GM12878 (cell line): ENCODE measurements around the gene ENOX1.

Source experiments
- ATF7 ChIP-seq: fragments of 450-650 bp; IDR thresholded peaks from 2 replicates; pipeline ENCODE4 v1.6.1; 2016; ENCODE audit warnings: low read depth, mild to moderate bottlenecking
- CEBPB ChIP-seq, 2 experiments: fragments of 150-350 bp in 1 of 2; IDR thresholded peaks; 2 replicates each; pipeline ENCODE4 v1.6.1; 2012 to 2014; ENCODE audit warnings: low read depth in 2 of 2, low read length in 2 of 2, borderline replicate concordance in 1 of 2, inconsistent platforms in 1 of 2
- CTCF ChIP-seq, 3 experiments: IDR thresholded peaks in 2 of 3; conservative IDR thresholded peaks in 1 of 3; 2 replicates each; pipeline ENCODE4 v1.5.1; 2011; ENCODE audit warnings: low read depth in 3 of 3, low read length in 3 of 3, mild to moderate bottlenecking in 3 of 3, control low read depth in 2 of 3, moderate library complexity in 2 of 3, inconsistent platforms in 1 of 3, mixed read lengths in 1 of 3; ENCODE audit not compliant: control insufficient read depth in 2 of 3, insufficient read depth in 1 of 3; ENCODE audit errors: extremely low read depth in 1 of 3
- FOXM1 ChIP-seq: IDR thresholded peaks from 2 replicates; pipeline ENCODE4 v1.6.1; 2012; ENCODE audit warnings: low read depth, mild to moderate bottlenecking, inconsistent platforms, low read length, moderate library complexity
- POLR2A ChIP-seq: IDR thresholded peaks from 2 replicates; pipeline ENCODE4 v1.6.1; 2011; ENCODE audit warnings: low read depth, mild to moderate bottlenecking, low read length
- POLR2AphosphoS5 ChIP-seq: IDR thresholded peaks from 2 replicates; pipeline ENCODE4 v1.6.1; 2011; ENCODE audit warnings: mild to moderate bottlenecking, low read length, inconsistent platforms
- REST ChIP-seq: IDR thresholded peaks from 2 replicates; pipeline ENCODE4 v1.6.1; 2012; ENCODE audit warnings: mild to moderate bottlenecking, low read depth, low read length
- TARDBP ChIP-seq: IDR thresholded peaks from 2 replicates; pipeline ENCODE4 v1.6.1; 2016; ENCODE audit warnings: borderline replicate concordance

GRCh38 chr13:43316281-43316680 is 470.5 kb downstream of the ENOX1 start:
- TF ChIP-seq POLR2AphosphoS5 (no peak), POLR2A (no peak), REST (no peak), CTCF (IDR thresholded peaks at IDR 0.05 in 2 of 3, conservative IDR thresholded peaks at IDR 0.05 in 1 of 3; ENCODE audit: control insufficient read depth in 2 of 3, extremely low read depth in 1 of 3, insufficient read depth in 1 of 3, low read depth in 3 of 3, low read length in 3 of 3) (no peak), ATF7 (no peak), CEBPB (IDR thresholded peaks at IDR 0.05; ENCODE audit: borderline replicate concordance in 1 of 2, low read depth in 2 of 2, low read length in 2 of 2) (no peak), FOXM1 (no peak), TARDBP (no peak)
